GM20000 (cell line): ENCODE measurements around the gene PIM1.

Source experiments
- DNase-seq: peaks from one replicate; pipeline ENCODE4 v3.0.0; 2012; ENCODE audit warnings: low spot score
- TF ChIP-seq, protein P1 (sequence below): IDR thresholded peaks from 2 replicates; pipeline ENCODE4 v1.5.1; 2012; ENCODE audit warnings: mild to moderate bottlenecking, control low read depth; ENCODE audit errors: extremely low read depth, missing control alignments

PIM1 gene

GRCh38 chr6:37149745-37150144, 20.2 kb upstream of the PIM1 start:
- DNase-seq: no peak
- TF ChIP-seq, protein P1, sequence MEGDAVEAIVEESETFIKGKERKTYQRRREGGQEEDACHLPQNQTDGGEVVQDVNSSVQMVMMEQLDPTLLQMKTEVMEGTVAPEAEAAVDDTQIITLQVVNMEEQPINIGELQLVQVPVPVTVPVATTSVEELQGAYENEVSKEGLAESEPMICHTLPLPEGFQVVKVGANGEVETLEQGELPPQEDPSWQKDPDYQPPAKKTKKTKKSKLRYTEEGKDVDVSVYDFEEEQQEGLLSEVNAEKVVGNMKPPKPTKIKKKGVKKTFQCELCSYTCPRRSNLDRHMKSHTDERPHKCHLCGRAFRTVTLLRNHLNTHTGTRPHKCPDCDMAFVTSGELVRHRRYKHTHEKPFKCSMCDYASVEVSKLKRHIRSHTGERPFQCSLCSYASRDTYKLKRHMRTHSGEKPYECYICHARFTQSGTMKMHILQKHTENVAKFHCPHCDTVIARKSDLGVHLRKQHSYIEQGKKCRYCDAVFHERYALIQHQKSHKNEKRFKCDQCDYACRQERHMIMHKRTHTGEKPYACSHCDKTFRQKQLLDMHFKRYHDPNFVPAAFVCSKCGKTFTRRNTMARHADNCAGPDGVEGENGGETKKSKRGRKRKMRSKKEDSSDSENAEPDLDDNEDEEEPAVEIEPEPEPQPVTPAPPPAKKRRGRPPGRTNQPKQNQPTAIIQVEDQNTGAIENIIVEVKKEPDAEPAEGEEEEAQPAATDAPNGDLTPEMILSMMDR: no peak

- no peak for DNase-seq
- TF ChIP-seq, protein P1: no peak
These were observed 19.6 kb upstream of the PIM1 start for GRCh38 chr6:37150314-37150713.

DNA sequence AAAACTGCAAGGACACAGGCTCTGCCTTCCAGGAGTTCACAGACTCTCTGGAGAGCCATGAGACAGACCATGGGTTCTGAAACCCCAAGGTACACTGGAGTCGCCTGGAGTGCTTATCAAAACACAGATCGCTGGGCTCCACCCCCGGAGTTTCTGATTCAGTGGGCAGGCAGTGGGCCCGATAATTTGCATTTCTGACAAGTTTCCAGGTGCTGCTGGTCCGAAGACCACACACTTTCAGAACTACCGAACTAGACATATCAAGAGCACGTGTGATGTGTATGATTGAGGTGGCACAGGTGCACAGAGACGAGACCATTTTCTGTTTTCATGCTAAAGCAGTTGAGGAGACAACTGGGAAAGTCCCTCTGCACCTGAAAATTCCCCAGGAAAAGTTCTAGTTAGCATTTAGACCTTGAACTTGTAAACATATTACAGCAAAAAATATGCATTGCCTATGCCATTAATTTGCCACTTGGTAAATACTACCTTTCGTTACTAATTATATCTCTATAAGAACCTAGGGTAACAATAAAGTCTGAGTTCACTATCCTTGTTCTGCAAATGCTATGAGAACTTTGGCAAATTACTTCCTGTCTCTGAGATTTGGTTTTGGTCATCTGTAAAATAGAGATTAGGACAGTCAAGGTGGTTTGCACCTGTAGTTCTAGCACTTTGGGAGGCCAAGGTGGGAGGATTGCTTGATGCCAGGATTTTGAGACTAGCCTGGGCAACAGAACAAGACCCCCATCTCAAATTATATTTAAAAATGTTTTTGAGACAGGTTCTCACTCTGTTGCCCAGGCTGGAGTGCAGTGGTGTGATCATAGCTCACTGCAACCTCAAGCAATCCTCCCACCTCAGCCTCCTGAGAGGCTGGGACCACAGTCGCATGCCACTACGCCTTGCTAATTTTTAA, 14.3 kb upstream of the PIM1 start:
- TF ChIP-seq, protein P1: no peak
- DNase-seq: peak; percentile 67

GRCh38 chr6:37158508-37158907, 11.4 kb upstream of the PIM1 start:
- DNase-seq: no peak
- TF ChIP-seq, protein P1: no peak

DNA sequence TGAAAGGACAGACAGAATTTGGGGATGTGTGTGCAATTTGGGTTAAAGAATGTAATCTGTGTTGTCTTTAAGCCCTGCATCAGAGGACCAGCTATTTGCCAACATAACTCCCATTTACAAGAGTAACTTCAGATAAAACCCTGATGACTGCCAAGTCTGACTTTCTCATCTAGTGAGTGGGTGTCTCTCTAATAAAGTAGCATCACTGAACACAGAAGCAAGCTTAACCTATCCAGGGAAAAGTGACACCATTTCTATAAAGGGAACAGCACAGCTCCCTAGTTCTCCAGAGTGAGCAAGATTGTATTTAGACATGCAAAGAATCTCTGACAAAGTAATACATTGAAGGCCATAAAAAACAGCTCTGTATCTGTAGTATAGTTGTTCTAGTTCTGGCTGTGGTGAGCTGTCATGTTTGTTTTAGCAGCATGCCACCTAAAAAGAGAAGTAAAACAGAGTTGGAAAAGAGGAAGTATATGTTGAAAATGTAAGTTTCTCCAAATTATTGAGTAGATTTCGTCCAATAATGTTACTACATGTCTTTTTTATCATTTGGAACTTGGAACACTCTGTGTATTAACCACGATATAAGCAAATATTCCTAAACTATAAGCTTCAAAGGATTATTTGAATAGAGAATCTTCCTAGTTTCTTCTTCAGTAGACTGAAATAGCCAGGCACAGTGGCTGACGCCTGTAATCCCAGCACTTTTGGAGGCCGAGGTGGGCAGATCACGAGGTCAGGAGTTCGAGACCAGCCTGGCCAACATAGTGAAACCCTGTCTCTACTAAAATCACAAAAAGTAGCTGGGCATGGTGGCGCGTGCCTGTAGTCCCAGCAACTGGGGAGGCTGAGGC, 8.8 kb upstream of the PIM1 start:
- no peak for DNase-seq

DNA sequence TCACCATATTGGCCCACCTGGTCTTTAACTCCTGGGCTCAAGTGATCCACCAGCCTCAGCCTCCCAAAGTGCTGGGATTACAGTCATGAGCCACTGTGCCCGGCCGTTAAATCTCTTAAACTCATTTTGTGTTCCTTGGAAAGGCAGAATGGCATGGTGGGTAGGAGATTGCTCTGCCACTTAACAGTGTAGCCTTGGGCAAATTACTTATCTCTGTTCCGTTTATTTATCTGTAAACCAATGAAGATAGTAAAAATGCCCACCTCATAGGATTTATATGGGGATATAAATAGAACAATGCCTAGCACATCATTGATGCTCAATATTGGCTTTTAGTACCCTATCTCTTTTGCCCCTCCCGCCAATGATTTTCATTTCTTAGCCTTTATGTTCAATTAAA, 7.2 kb upstream of the PIM1 start:
- no peak for DNase-seq
- TF ChIP-seq, protein P1: no peak

More for the DNA sequence above, 8.8 kb upstream of the PIM1 start:
- TF ChIP-seq, protein P1: no peak
